Cortex of kidney (tissue), 1 donor: ENCODE data around the gene SLC4A8.

Experiments
- DNase-seq: peaks from one replicate; lab custom pipeline; 2025; lab: John Stamatoyannopoulos, UW

SLC4A8 gene

DNA sequence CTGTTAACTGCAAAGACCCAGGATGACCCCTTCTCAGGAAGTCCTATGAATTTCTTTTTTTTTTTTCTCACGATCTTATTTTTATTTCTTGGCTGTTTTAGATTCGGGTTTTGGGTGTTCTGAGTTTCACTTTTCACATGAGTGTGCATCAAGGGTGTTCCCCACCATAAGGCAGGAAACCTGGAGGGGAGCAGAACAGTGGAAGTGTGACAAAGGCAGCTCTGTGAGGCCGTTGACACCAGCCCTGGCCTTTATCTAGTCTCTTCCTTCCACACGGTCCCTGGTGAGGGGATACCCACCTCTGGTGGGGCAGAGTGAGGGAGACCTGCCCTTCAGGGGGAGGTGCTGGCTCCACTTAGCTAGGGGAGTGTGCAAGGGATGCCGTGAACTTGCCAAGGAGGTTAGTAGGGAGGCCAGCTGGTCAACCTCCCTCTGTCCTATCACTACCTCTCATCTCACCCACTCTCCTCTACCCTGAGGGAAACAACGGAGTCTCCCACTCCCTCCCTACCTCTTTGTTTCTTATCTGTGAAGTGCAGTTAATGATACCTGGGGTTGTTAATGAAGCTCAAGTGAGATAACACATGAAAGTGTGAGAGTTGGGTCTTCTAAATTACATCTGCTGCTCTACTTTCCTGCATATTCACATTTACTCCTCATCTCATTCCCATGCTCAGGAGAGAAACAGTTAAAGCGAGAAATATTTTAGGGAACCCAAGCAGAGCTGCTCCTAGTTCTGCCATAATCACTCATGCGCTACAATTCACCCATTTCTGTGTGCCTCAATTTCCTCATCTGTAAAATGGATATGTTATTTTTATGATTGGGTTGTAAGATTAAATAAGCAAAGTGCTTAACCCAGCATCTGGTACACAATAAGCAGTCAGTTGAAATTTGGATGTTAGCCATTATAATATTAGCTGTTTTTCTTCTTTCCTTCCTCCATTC is 29.1 kb upstream of the SLC4A8 start:
- no peak for DNase-seq

DNA sequence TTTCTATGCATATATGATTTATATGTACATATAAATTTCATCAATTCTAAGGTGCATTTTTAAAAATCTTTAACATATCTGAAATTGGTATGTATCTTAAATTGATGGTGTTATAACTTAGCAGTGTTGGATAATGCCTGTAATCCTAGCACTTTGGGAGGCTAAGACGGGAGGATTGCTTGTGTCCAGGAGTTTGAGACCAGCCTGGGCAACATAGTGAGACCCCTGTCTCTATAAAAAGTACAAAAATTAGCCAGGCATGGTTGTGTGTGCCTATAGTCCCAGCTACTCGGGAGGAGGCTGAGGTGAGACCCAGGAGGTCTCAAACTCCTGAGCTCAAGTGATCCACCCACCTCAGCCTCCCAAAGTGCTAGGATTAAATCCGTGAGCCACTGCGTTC is 27.0 kb upstream of the SLC4A8 start:
- no peak for DNase-seq

DNA sequence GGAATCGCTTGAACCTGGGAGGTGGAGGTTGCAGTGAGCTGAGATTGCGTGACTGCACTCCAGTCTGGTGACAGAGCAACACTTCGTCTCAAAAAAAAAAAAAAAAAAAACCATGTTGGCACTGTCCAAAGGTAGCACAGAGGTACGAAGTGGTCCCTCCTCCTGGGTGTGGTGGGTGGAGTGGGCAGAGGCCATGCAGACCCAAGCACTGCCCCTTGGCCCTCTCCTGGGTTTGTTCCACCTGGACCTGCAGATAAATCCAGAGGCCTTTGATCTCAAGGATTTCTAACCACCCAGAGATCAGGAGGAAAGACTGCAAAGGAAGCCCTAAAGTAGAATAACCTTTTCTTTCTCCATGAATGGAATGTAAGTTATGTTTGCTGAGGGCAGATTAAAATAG is 24.7 kb upstream of the SLC4A8 start:
- DNase-seq, result no peak

DNA sequence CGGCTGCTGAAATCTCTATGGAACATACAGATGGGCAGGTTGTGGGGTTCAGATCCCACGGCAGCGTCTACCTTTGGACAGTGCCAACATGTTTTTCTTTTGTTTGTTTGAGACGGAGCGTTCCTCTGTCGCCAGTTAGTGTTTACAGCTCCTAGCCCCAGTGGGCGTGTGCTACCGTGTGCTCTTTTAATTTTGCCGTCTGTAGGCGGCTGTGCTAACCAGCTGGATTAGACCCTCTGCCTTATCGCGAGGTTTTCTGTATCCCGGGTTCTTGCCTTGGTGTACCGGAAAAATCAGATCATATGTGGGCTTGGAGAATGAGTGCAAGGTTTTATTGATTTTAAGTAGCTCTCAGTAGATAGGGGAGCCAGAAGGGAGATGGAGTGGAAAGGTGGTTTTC is 23.6 kb upstream of the SLC4A8 start:
- DNase-seq, result no peak

DNA sequence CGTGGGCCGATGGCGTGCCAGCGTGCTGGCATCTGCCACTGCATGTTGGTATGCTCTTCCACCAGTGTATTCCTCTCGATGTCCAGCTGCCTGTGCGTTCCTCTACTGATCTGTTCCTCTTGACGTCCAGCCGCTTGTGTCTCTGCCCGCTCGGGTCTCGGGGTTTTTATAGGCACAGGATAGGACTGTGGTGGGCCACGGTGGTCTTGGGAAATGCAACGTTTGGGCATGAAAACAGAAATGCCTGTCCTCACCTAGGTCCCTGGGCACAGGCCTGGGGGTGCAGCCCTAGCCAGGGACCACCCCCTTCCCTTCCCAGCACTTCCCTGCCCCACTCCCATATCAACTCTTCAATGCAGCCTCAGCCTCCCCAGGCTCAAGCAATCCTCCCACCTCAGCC is 23.1 kb upstream of the SLC4A8 start:
- DNase-seq, result no peak

DNA sequence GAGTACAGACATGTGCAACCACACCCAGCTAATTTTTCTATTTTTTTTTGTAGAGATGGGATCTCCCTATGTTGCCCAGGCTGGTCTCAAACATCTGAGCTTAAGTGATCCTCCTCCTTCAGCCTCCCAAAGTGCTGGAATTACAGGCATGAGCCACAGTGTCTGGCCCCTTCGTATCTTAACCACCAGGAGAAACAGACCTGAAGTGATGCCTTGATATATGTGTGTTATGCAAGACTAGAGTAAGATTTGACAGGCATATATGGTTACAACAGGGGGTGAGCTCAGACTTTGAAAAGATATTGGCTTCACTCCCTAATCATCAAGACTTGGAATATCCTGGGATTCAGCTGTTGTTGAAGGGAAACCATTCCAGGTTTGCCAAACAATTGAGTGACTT is 22.7 kb upstream of the SLC4A8 start:
- DNase-seq, result no peak

DNA sequence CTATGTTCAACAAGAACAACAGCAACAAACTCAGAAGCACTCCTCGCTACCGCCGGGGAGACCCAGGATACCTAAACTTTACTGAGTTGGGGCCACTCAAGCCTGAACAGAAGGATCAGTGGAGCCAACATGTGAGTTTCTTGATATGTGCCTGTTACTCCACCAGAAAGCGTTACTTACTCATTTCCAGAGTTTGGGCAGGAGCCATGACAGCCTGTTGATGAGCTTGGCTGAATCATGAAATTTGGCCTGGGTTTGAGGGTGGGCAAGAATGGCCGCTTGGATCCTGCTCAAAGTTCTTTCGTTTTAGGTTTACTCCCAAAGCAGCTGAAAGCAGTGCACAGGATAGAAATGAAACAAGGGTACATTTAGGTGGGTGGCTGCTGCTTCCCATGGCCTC is 21.5 kb upstream of the SLC4A8 start:
- no peak for DNase-seq

DNA sequence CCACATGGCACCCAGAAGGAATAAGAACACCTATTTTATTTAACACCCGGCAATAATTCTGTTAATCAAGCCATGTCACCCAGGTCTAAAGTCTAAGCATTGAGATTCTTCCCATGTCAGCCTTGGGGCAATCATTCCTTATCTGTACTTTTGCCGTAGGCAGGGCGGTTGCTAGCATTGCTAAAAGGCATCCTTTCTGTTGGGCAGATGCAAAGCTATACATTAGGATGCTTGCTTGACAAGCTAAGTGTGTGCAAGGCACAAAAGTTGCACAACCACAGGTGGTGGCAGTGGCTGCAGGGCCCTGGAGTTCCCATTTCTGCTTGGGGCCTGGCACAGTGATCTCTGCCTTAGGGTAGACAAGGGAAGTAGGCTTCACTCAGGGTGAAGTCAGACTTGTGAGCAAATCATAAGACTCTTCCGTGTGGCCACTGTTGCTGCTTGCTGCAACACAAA is 20.9 kb upstream of the SLC4A8 start:
- DNase-seq, result no peak

DNA sequence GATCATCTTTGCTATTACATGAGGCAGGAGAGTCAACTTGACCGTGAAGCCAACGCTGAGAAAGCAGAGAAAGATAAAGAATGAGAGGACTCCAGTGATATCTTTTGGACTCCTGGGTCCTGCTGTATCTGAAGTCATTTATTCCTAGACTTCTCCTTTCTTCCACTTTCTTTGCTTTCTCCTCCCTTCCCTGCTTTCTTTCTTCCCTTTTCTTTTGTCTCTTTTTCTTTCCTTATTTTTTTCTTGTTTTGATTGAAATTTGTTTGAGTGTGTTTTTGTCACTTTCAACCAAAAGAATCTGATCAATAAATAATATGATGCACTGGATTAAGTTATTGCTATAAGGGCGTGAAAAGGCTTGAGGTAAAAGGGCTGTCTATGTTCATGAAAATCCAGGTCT is 20.0 kb upstream of the SLC4A8 start:
- DNase-seq, result no peak

DNA sequence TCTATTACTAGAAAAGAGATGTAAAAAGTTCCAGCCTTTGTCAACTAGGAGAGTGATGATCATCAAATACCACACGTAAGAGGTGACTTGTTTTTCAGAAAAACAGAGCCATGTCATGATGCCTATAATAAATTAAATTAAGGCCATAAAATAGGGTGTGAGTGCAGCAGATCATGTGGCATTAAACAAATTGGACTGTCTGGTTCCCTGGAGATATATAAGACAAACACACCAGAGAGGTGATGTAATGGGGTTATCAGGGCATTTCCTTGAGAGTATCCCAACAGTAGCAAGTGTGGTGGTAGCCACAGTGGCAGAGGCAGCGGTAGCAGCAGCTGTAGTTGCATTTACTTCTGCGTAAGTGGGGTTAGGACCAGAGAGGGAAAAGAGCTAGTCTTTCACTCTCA is 18.8 kb upstream of the SLC4A8 start:
- DNase-seq, result no peak

DNA sequence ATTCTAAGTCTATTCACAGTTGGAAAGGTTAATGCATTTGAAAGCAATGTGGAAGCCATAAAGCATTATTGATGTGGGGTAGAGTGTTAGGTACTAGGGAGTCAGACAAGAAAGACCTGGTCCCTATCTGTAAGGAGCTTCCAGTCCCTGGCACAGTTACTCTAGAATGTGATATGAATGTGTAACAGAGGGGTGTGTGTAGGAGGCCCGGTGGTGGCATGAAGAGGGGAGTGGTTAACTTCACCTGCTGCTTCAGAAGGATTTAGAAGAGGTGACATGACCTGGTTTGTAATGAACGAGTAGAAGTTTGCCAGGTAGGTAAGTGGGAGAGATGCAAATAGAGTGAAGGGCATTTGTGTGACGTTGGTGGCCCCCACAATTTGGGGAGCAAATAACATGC is 18.3 kb upstream of the SLC4A8 start:
- DNase-seq, result no peak

DNA sequence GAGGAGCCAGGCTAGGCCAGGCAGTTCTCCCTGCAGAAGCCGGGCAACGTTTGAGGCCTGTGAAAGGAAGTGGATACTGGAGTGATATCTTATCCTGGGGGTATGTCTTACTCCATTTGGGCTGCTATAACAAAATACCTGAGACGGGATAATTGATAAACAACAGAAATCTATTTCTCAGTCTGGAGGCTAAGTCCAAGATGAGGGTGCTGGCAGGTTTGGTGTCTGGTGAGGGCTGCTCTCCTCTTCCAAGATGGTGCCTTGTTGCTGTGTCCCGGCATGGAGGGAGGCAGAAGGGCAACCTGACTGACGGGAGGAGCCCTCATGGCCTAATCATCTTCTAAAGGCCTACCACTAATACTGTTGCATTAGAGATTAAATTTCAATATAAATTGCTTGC is 17.8 kb upstream of the SLC4A8 start:
- no peak for DNase-seq

DNA sequence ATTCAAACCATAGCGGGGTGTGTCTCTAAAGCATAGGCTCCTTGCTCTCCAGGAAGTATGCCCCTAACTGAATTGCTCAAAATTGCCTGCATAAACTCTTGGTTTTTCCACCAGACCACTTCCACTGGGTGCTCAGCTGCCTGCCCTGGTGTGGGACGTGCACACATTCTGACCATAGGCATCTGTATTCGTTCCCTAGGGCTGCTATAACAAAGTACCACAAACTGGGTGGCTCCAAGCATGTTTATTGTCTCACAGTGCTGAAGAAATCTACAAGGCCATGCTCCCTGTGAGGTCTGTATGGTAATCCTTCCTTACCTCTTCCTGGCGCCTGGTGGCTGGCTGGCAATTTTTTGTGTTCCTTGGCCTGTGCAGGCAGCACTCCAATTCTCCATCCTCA is 17.0 kb upstream of the SLC4A8 start:
- no peak for DNase-seq

DNA sequence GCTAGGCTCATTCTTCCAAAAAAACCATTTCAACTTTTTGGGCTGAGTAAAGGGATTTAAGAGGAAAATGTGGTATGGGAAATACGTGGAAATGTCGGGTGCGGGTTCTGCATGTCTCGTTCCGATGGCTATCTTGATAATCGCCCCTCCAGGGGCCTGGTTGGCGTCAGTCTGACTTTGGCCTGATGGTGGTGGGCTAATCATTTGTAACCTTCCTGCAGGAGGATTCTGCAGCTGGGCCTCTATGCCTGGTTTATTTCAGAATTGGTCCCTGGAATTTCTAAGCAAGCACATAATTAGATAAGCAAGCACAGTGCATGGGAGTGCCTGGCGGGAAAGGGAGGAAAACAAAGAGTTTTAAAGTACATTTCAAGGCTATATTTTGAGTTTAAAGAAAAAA is 14.8 kb upstream of the SLC4A8 start:
- no peak for DNase-seq

DNA sequence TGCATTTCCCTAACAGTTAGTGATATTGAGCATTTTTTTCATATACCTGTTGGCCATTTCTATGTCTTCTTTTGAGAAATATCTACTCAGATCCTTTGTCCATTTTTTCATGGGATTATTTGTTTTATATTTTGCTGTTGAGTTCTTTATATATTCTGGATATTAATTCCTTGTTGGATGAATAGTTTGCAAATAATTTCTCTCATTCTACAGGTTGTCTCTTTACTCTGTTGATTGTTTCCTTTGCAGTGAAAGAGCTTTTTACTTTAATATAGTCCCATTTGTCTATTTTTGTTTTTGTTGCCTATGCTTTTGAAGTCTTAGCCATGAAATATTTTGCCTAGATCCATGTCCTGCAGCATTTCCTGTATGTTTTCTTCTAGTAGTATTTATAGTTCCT is 11.5 kb upstream of the SLC4A8 start:
- DNase-seq, result no peak

DNA sequence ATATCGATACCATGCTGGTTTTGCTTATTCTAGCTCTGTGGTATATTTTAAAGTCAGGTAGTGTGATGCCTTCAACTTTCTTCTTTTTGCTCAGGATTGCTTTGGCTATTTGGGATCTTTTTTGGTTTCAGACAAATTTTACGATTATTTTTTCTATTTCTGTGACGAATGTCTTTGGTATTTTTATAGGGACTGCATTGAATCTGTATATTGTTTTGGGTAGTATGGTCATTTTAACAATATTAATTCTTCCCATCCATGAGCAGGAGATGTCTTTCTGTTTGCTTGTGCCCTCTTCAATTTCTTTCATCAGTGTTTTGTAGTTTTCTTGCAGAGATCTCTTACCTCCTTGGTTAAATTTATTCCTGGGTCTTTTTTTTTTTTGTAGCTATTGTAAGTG is 10.8 kb upstream of the SLC4A8 start:
- DNase-seq, result no peak

DNA sequence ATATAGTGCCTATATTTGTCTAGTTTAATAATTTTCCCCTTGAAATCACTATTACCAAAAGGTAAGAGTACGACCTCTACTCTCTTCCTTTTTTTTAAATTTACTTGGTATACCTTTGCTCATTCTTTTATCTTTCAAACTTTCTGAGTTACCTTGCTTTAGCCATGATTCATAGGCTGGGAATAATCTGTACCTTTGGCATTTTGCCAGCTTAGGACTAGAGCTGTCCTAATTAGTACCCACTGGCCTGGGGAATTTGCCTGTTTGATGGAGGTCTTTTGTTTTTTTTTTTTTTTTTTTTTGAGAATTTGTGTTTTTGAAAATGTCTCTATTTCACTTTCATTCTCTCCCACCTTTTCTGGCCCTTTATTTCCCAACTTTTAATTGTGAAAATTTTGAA is 8.7 kb upstream of the SLC4A8 start:
- DNase-seq, result no peak

DNA sequence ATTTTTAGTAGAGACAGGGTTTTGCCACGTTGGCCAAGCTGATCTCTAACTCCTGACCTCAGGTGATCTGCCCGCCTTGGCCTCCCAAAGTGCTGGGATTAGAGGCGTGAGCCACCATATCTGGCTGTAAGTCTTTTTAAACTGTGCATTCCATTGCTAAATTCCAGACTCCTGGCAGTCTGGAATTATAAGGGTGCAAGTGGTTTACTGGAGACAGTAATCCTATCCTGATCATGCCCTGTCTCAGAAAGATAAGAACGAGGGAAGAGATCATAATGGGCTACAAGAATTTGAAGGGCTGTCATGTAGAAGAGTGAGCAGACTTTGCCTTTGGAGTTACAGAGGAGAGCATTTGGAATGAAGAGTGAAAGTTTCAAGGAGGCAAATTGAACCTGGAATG is 6.8 kb upstream of the SLC4A8 start:
- DNase-seq, result no peak

DNA sequence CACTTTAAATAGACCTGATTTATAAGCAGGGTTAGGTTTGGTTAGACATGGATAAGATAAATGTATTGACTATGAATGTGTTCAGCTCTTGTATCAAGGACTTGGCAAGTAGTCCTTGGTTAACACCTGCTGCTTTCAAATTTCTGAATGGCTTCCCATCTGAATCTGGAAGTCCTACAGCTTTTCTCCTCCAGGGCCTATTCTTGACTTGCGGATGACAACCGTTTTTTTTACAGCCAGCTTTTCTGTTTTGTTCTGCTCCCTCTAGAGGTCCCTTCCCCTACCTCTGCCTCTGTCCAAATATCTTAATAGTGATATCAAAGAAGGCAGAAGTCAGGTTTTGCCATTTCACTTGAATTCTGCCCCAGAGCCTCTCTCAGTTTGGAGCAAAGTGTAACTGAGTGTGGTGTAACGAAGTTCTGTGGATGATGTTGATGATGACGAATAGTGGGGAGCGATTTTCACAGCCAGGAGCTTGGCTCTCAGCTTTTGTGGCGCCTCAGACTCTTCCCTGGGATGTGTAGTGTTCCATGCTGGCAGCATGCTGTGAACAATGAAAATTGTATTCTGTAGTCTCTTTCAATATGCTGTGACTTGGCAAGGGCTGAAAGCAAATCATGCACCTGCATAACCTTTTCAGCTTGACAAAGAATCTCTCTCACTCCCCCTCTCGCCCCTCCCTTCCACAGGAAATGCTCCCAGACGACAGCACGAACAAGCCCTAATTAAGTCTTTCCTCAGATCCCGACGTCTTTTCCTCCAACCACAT is 5.0 kb upstream of the SLC4A8 start:
- no peak for DNase-seq

DNA sequence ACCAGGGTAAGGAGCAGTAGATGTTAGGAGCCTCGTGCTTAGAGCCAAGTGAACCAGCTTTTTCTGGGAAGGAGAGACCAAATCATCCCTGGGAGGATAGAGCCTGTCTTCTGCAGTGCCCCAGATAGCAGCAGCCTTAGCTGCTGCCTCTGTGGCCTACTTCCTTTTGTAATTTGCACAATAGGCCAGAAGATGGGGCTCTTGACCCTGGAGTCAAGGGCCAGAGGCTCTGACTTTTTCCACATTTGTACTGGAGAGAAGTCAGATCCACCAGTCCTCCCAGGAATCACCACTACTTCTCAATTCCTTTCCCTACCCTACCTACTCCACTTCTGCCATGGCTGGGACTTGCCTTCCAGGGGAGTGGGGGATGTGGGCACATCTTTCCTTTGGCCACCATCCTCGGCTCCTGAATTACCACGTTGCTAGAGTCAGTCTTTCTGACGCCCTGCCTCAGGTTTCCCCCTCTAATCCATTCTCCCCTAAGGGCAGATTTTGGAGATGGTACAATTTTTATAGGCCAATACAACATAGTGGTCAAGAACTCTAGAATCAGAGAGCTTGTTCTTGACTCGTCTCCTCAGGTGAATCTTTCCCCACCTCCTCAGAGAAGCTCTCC is 3.3 kb upstream of the SLC4A8 start:
- no peak for DNase-seq

DNA sequence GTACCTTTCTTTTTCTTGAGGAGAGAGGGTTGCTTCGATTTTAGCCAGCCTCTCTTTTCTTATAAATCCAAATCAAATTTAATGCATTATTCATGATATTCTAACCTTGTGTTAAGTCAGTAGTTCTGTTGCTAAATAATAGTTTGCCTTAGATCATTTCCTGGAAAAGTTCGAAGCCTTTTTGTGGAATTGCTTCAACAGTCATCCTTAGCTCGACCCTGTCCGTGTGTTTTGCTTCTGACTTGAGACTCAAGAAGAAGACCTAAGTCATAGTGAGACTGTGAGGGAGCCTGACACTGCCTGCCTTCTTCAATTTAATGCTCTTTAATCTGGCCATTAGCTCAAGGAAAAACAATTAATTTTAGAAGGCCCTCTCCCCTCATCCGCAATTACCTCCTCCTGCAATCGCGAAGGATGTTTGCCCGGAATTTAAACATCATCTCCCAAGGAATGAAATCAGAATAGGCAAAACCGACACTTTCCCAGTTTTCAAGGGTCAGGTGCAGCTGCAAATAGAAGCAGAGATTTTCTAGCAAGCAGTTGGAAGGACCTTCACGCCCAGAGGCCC is 453 bp upstream of the SLC4A8 start:
- DNase-seq, result no peak

DNA sequence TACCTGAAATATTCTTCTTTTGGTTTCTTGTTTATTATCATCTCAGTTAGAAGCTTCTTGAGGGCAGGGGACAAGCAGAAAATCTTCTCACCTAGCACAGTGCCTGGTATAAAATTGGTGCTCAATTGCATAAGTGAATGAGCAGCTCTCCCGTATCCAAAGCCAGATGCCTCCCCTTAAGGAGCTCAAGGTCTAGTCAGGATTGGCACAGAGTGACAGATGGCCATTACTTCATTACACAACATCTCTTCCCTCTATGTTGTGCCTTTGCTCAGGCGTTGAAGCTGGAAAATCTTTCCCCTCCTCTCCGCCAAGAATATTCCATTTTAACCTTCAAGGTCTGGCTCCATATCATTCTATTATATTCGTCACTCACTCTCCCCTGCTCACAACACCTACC is 3.6 kb downstream of the SLC4A8 start:
- DNase-seq, result no peak

DNA sequence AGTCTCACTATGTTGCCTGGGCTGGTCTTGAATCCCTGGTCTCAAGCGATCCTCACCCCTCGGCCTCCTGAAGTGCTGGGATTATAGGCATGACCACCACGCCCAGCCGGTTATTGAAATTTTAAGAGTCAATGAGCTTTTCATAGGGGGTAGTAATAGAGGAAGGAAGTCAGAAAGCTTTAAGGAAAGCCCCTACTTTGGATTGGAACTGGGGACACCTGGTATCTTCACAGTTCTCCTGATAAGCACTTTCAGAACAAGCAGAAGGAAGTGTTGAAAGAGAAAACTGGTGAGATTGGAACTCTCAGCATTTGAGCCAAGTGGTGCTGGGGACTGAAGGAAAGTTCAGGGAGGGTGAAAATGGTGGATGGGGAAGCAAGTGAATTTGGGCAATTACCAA is 5.1 kb downstream of the SLC4A8 start:
- DNase-seq, result no peak
